VCaP (cell line): ENCODE results near the gene PRIMPOL.
"Not testable (repeated sequence)": the region's sequence is repeated elsewhere in the genome, so short reads cannot be mapped to it uniquely, and the experiment has no call there.

Experiments
- H3K27ac ChIP-seq: fragments of 450-650 bp; 2 replicates; pipeline ENCODE4 v1.5.1; 2017
- TF ChIP-seq, protein P1 (sequence below): fragments of 450-650 bp; conservative IDR thresholded peaks from 2 replicates; pipeline ENCODE4 v1.5.1; 2017; ENCODE audit warnings: mild to moderate bottlenecking, moderate library complexity

PRIMPOL gene

DNA sequence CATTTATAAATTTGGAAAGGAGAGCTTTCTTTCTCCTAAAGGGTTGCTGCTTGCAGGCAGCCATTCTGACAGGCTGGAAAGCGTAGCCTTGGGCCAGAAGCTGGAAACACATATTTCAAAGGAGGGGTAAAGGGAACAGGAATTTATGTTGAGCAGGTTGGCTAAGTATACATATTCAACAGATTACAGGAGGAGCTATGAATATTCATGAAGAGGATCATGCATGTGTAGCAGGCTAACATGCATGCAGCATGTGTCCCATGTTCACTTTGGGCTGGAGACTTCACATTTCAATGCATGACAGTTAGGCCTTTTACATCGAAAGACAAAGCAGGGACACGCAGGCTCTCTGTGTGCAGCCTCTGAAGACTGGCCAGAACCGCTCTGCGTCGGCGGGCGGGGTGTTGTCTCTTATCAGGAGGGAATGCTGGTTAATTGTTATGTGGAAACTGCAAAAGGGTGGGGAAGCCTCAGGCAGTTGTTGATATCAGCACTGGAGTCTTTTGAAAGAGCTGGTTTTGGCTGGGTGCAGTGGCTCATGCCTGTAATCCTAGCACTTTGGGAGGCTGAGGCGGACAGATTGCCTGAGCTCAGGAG, 31.8 kb upstream of the PRIMPOL start:
- TF ChIP-seq, protein P1, sequence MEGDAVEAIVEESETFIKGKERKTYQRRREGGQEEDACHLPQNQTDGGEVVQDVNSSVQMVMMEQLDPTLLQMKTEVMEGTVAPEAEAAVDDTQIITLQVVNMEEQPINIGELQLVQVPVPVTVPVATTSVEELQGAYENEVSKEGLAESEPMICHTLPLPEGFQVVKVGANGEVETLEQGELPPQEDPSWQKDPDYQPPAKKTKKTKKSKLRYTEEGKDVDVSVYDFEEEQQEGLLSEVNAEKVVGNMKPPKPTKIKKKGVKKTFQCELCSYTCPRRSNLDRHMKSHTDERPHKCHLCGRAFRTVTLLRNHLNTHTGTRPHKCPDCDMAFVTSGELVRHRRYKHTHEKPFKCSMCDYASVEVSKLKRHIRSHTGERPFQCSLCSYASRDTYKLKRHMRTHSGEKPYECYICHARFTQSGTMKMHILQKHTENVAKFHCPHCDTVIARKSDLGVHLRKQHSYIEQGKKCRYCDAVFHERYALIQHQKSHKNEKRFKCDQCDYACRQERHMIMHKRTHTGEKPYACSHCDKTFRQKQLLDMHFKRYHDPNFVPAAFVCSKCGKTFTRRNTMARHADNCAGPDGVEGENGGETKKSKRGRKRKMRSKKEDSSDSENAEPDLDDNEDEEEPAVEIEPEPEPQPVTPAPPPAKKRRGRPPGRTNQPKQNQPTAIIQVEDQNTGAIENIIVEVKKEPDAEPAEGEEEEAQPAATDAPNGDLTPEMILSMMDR = no peak
- H3K27ac ChIP-seq = no peak overlapping the region

DNA sequence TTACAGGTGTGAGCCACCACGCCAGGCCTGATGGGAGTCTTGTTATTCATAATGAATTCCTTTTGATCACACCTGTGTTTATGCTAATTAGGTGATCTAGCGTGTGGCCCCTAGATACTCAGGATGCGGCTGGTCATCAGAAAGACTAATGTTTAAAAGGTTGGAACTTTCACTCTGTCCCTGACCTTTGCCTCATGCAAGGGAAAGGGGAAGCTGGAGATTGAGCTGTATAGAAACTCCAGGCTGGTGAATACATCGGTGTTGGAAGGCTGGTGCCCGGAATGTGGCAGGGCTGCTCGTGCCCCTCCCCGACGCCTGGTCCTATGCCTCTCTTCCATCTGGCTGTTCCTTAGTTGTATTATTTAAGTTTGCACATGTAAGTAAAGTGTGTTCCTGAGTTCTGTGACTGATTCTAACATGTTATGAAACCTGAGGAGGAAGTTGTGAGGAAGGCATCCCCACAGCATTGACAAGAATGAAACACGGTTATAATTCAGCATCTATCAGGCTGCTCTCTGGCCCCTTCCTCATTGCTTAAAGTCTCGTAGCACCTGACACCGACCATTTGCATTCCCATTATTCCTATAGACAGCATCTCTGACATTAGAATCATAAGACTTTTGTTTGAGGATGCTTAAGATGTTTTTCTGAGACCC, 29.2 kb upstream of the PRIMPOL start:
- TF ChIP-seq, protein P1 = no peak

DNA sequence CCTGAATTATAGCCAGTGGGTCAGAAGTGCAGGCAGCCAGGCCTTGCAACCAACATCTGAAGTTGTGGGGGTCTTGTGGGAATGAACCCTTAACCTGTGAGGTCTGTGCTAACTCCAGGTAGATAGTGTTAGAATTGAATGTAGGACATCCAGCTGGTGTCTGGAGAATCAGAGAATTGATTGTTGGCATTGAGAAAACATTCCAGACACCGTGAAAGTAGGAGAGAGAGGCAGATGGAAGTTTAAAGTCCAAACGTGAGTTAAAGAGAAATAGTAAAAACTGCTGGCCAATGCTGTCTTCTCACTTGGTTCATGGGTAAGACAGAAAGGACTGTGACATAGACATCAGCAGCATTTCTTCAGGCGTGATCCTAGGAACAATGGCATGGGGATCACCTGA, 28.0 kb upstream of the PRIMPOL start:
- TF ChIP-seq, protein P1 = no peak
- no peak overlapping the region for H3K27ac ChIP-seq

More for the DNA sequence above, 29.2 kb upstream of the PRIMPOL start:
- H3K27ac ChIP-seq = no peak overlapping the region

DNA sequence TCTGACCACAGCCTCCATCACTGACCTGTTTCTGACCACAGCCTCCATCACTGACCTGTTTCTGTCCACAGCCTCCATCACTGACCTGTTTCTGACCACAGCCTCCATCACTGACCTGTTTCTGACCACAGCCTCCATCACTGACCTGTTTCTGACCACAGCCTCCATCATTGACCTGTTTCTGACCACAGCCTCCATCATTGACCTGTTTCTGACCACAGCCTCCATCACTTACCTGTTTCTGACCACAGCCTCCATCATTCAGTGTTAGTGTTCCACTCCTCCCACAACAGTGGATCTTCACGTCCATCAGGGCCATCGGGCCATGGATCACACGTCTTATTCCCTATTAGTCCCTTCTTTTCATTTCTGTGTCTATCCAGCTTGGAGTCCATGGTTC, 25.0 kb upstream of the PRIMPOL start:
- H3K27ac ChIP-seq = not testable (repeated sequence)

DNA sequence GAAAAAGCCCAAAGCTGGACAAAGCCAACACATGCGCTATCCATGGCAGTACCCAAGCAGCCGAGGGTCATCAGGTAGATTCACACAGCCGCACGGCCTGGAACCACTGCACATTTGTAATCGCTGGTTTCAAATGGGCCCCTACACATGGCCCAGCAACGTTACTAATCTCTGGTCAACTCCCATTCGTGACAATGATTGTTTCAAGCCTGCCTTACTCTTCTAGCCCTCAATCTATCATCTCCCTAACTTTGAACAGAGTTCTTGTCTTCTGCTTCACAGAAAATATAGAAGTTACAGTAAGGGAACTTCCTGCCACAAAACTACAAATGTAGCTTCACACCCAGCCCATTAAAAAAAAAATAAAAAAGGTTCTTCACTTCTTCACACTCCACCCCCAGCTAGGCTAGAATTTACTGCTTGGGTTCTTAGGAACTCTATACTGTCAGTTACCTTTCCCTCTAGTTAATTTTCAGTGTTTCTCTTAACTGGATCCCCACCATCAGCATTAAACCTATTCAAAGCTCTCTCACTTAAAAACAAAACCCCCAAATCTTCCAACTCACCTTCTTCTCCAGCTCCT, 24.5 kb upstream of the PRIMPOL start:
- H3K27ac ChIP-seq = no peak overlapping the region
- TF ChIP-seq, protein P1 = no peak

DNA sequence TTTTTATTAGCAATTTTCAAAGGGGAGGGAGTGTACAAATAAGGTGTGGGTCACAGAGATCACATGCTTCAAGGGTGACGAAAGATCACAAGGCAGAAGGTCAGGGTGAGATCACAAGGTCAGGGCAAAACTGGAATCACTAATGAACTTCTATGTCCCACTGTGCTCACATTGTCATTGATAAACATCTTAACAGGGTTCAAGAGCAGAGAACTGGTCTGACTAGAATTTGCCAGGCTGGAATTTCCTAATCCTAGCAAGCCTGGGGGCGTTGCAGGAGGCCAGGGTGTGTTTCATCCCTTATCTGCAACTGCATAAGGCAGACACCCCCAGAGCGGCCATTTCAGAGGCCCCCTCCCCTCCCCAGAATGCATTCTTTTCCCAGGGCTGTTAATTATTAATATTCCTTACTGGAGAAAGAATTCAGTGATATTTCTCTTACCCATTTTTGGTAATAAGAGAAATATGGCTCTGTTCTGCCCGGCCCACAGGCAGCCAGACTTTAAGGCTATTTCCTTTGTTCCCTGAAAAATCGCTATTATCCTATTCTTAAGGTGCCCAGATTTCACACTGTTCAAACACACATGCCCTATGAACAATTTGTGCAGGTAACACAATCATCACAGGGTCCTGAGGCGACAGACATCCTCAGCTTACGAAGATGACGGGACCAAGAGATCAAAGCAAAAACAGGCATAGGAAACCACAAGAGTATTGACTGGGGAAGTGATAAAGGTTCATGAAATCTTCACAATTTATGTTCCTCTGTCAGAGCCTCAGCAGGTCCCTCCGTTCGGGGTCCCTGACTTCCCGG, 23.5 kb upstream of the PRIMPOL start:
- H3K27ac ChIP-seq = not testable (repeated sequence)

DNA sequence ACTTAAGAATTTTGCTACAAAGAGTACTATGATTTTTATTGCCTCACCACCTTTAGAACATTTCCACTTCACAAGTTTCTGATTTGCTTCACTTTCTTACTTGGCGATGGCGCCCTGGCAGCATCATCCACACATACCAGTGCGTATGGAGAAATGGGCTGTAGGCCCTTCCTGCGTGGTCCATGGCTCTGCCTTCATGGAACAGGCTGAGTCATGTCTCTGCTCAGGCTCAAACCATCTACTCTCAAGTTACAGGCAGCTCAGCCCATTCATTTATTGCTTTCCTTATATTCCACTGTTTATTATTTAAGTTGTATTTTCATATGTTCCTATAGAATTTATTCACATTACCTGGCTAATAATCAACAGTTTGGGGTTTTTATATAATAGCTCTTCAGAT, 21.4 kb upstream of the PRIMPOL start:
- TF ChIP-seq, protein P1 = no peak

DNA sequence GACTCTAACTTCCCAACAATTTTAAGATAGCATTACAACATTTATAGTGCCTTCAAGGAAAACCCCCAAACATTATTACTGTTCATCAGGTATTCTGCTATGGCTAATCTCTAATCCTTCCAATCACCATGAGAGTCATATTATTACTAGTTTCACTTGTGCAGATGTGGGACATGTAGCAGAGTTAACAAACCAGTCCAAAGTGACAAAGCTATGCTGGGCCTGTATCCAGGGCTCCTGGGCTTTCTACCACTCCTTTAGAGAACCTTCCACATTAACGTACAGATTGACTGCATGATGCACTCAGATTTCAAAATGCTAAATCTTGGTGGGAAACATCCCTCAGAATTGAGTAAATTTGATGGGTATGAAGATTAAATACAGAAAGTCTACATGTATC, 16.7 kb upstream of the PRIMPOL start:
- no peak overlapping the region for H3K27ac ChIP-seq

More for the DNA sequence above, 21.4 kb upstream of the PRIMPOL start:
- H3K27ac ChIP-seq = no peak overlapping the region

More for the DNA sequence above, 16.7 kb upstream of the PRIMPOL start:
- TF ChIP-seq, protein P1 = no peak
